Activated CD4-positive, alpha-beta T cell treated with anti-CD3 and anti-CD28 coated beads, Interleukin-2, amount 10 ng/mL, durations not matched to agents 7 days and 5 days (primary cell): ENCODE measurements around the gene PPP1R1C. TPM values are rescaled to one million over a fixed set of nuclear protein-coding genes. Genes with fewer than 3 reads are reported as not detected.

ENCODE experiments used
- CTCF ChIA-PET: fragments of 350-600 bp; sonication (Branson Sonifier 250); formaldehyde crosslinking; loops from one replicate; lab custom pipeline; 2021; ENCODE audit warnings: antibody characterized with exemption; lab: Charles Lee
- POLR2A ChIA-PET: fragments of 350-600 bp; sonication (Branson Sonifier 250); formaldehyde crosslinking; loops from one replicate; lab custom pipeline; 2021; ENCODE audit warnings: antibody characterized with exemption; lab: Charles Lee
- DNase-seq: peaks from one replicate; pipeline ENCODE4 v3.0.0-alpha.2; 2020
- H3K27ac Mint-ChIP-seq: one replicate; pipeline ENCODE4 v1.8.0; 2021; ENCODE audit warnings: mild to moderate bottlenecking, moderate library complexity, mixed read lengths
- H3K27me3 Mint-ChIP-seq: one replicate; pipeline ENCODE4 v1.8.0; 2021; ENCODE audit warnings: mixed read lengths
- H3K36me3 Mint-ChIP-seq: one replicate; pipeline ENCODE4 v1.8.0; 2021; ENCODE audit warnings: low read depth, mixed read lengths
- H3K4me1 Mint-ChIP-seq: one replicate; pipeline ENCODE4 v1.8.0; 2021; ENCODE audit warnings: mixed read lengths
- H3K4me3 Mint-ChIP-seq: one replicate; pipeline ENCODE4 v1.8.0; 2021; ENCODE audit warnings: mild to moderate bottlenecking, moderate library complexity, mixed read lengths
- H3K9me3 Mint-ChIP-seq: one replicate; pipeline ENCODE4 v1.8.0; 2021; ENCODE audit warnings: mixed read lengths
- total RNA-seq, 2 experiments: library from RNA; stranded (reverse); gene quantifications; one replicate each; pipeline ENCODE4 v1.2.3, GENCODE V29; 2021

Gene PPP1R1C
- not detected for total RNA-seq

GRCh38 chr2:181985632-181986205 is at the start of gene PPP1R1C:
PPP1R1C (plus strand) TSS chr2:181985853; CDS start chr2:181986111, 258 bp downstream.
- no peaks in the 10 kb centered on the region for H3K9me3 Mint-ChIP-seq
- H3K27me3 Mint-ChIP-seq, result no peaks in the 10 kb centered on the region
- no peaks in the 10 kb centered on the region for H3K36me3 Mint-ChIP-seq
- no peak for DNase-seq
- no peak within 1 kb of the TSS for H3K27ac Mint-ChIP-seq
- no peak within 1 kb of the TSS for H3K4me3 Mint-ChIP-seq
- POLR2A ChIA-PET, result no interaction called here
- CTCF ChIA-PET, result no interaction called here
- H3K4me1 Mint-ChIP-seq, result no peaks in the 10 kb centered on the region

- Mint-ChIP-seq H3K4me1 (no peaks in the 10 kb centered on the region), H3K9me3 (no peaks in the 10 kb centered on the region), H3K4me3 (no peak overlapping the region), H3K27me3 (peaks cover 9% of the 10 kb centered on the region), H3K36me3 (no peaks in the 10 kb centered on the region), H3K27ac (no peak overlapping the region)
- CTCF ChIA-PET, result interaction anchor here (0.8 to 1.0 kb wide), 2 partner anchors 14 to 195 kb away, joined by 3 to 4 read pairs; no protein-coding TSS in a partner anchor
- POLR2A ChIA-PET, result no interaction called here
- no peak for DNase-seq
Measured at GRCh38 chr2:181937473-181937872, 48.2 kb upstream of the PPP1R1C start.

- CTCF ChIA-PET, result no interaction called here
- Mint-ChIP-seq H3K4me1 (no peaks in the 10 kb centered on the region), H3K27ac (no peak overlapping the region)
Measured at GRCh38 chr2:181943411-181944124, 42.1 kb upstream of the PPP1R1C start.

DNA sequence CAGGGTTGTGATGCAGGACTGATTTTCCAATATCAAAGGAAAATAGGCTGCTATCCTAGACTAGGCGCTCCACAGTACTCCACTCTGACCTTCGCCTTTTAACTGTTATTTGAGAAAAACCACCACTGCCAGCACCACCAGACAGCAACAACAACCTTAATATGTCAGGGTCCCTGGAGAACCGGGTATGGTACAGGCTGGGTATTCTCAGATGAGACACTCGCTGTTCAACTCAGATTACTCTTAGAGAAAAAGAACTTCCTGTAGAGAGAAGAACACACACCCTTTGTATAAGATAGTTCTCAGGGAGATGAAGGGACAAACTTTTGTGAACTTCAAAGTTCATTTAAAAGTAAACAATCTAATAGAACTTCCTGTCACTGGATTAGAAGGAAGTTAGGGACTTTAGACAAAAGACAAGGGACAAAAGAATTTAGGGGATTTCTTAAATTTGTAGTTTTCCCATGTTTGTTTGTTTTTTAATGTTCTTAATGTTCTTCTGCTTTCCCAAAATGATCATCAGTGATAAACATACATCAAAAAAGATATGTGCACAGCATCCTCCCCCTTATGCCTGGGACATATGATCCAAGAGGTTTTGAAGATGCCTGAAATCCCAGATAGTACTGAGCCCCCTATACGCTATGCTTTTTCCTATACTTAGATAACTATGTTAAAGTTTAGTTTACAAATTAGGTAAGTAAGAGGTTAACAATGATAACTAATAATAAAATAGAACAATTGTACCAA is 41.3 kb upstream of the PPP1R1C start:
- no peak overlapping the region for H3K4me3 Mint-ChIP-seq
- no peaks in the 10 kb centered on the region for H3K36me3 Mint-ChIP-seq
- no peak overlapping the region for H3K27ac Mint-ChIP-seq
- POLR2A ChIA-PET, result no interaction called here
- no peaks in the 10 kb centered on the region for H3K4me1 Mint-ChIP-seq
- no peaks in the 10 kb centered on the region for H3K9me3 Mint-ChIP-seq
- H3K27me3 Mint-ChIP-seq, result peaks cover 21% of the 10 kb centered on the region
- CTCF ChIA-PET, result no interaction called here
- no peak for DNase-seq

More at GRCh38 chr2:181943411-181944124, 42.1 kb upstream of the PPP1R1C start:
- H3K36me3 Mint-ChIP-seq, result no peaks in the 10 kb centered on the region
- H3K27me3 Mint-ChIP-seq, result peaks cover 19% of the 10 kb centered on the region
- POLR2A ChIA-PET, result no interaction called here
- DNase-seq, result no peak
- H3K4me3 Mint-ChIP-seq, result no peak overlapping the region
- no peaks in the 10 kb centered on the region for H3K9me3 Mint-ChIP-seq

GRCh38 chr2:181944914-181945291 is 40.8 kb upstream of the PPP1R1C start:
- Mint-ChIP-seq H3K4me1 (no peaks in the 10 kb centered on the region), H3K9me3 (no peaks in the 10 kb centered on the region), H3K27me3 (peaks cover 23% of the 10 kb centered on the region), H3K27ac (no peak overlapping the region), H3K4me3 (no peak overlapping the region), H3K36me3 (no peaks in the 10 kb centered on the region)
- CTCF ChIA-PET, result no interaction called here
- POLR2A ChIA-PET, result no interaction called here
- no peak for DNase-seq

DNA sequence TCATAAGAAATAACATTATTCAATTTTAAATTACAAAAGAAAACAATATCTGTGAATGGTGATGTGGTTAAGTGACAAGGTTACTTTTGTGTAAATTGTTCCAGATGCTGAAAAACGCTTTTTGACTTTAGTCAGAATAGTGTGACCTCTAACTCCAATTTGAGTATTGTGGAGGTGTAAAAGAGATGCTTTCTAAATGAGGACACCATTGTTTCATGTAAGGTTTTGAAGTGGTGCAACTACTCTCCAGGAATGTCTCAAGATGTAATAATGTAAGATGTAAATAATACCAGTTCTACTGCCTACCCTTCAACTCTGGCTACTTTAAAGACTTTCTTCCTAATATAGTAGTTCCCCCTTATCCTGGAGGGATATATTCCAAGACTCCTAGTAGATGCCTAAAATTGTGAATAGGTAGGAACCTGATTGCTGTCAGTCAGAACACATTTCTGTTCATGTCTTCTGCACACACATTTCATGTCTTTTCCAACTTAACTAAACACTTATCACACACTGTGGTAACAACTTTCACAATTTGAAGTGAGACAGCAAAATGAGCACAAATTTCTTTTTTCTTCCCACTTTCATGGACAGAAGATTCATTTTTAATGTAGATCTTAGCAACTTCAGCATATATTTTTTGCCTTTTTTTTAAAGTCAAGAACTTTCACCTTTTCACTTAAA is 39.1 kb upstream of the PPP1R1C start:
- H3K27ac Mint-ChIP-seq, result no peak overlapping the region
- no peaks in the 10 kb centered on the region for H3K9me3 Mint-ChIP-seq
- H3K4me3 Mint-ChIP-seq, result no peak overlapping the region
- POLR2A ChIA-PET, result no interaction called here
- no peak for DNase-seq
- no peaks in the 10 kb centered on the region for H3K4me1 Mint-ChIP-seq
- CTCF ChIA-PET, result no interaction called here
- H3K36me3 Mint-ChIP-seq, result no peaks in the 10 kb centered on the region
- H3K27me3 Mint-ChIP-seq, result peaks cover 30% of the 10 kb centered on the region

DNA sequence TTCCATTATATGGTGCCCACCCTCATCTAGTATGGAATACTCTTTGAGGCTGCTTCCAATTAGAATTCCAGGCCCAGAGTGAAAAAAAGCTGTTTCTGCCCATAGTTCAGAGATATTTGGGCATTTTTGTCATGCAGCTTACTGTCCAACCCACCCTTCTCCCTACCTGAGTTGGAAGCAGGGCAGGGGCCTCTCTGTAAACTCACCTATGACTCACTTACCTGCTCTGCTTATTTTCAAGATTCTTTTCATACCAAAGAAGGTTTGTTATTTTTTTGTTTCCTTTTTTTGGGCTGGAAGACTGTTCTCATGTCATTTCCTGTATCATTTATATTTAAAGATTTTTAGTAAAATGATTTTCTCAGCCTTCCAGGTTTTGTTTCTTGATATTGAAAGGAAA is 38.4 kb upstream of the PPP1R1C start:
- POLR2A ChIA-PET, result no interaction called here
- CTCF ChIA-PET, result no interaction called here
- Mint-ChIP-seq H3K9me3 (no peaks in the 10 kb centered on the region), H3K4me1 (no peaks in the 10 kb centered on the region), H3K27me3 (peaks cover 29% of the 10 kb centered on the region), H3K4me3 (no peak overlapping the region), H3K36me3 (no peaks in the 10 kb centered on the region), H3K27ac (no peak overlapping the region)
- DNase-seq, result no peak

GRCh38 chr2:181948227-181948626 is 37.4 kb upstream of the PPP1R1C start:
- Mint-ChIP-seq H3K9me3 (no peaks in the 10 kb centered on the region), H3K27ac (no peak overlapping the region), H3K36me3 (no peaks in the 10 kb centered on the region), H3K4me3 (no peak overlapping the region), H3K4me1 (peaks cover 1% of the 10 kb centered on the region), H3K27me3 (peaks cover 25% of the 10 kb centered on the region)
- DNase-seq, result no peak
- POLR2A ChIA-PET, result no interaction called here
- CTCF ChIA-PET, result no interaction called here

- no peaks in the 10 kb centered on the region for H3K9me3 Mint-ChIP-seq
- H3K36me3 Mint-ChIP-seq, result no peaks in the 10 kb centered on the region
- ChIA-PET CTCF (interaction anchor here (1.1 kb wide), 1 partner anchor 211 kb away, joined by 3 read pairs; no protein-coding TSS in a partner anchor), POLR2A (no interaction called here)
- H3K27ac Mint-ChIP-seq, result no peak overlapping the region
- H3K4me1 Mint-ChIP-seq, result peaks cover 9% of the 10 kb centered on the region
- no peak for DNase-seq
- peaks cover 23% of the 10 kb centered on the region for H3K27me3 Mint-ChIP-seq
- no peak overlapping the region for H3K4me3 Mint-ChIP-seq
Measured at GRCh38 chr2:181949047-181949446, 36.6 kb upstream of the PPP1R1C start.

GRCh38 chr2:181952404-181953226 is 33.0 kb upstream of the PPP1R1C start:
- ChIA-PET CTCF (no interaction called here), POLR2A (no interaction called here)
- Mint-ChIP-seq H3K27ac (no peak overlapping the region), H3K27me3 (peaks cover 15% of the 10 kb centered on the region), H3K4me1 (peaks cover 17% of the 10 kb centered on the region), H3K4me3 (no peak overlapping the region), H3K36me3 (no peaks in the 10 kb centered on the region), H3K9me3 (no peaks in the 10 kb centered on the region)
- DNase-seq, result no peak

- no peaks in the 10 kb centered on the region for H3K36me3 Mint-ChIP-seq
- peak overlapping the region; percentile 47 for H3K4me3 Mint-ChIP-seq
- peak; percentile 71 for DNase-seq
- POLR2A ChIA-PET, result no interaction called here
- no peak overlapping the region for H3K27ac Mint-ChIP-seq
- H3K27me3 Mint-ChIP-seq, result peaks cover 14% of the 10 kb centered on the region
- CTCF ChIA-PET, result interaction anchor here (0.6 kb wide), 1 partner anchor 734 kb away, joined by 3 read pairs; no protein-coding TSS in a partner anchor
- H3K4me1 Mint-ChIP-seq, result peaks cover 17% of the 10 kb centered on the region
- no peaks in the 10 kb centered on the region for H3K9me3 Mint-ChIP-seq
Measured at GRCh38 chr2:181953881-181954537, 31.6 kb upstream of the PPP1R1C start.

DNA sequence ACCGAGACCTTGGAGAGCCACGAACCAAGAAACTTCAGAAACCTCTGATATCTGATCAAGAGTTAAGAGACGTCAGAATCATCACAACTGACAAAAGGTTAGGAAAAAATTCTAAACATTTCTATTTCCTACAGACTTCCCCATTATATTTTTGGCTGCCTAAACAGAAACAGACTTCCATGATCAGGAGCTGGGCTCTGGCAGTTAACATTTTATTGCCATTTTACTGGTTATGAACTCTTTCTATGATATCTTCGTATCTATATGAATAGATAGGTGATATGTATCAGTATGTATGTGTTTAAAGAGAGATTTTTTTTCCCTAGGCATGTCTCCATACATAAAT is 31.1 kb upstream of the PPP1R1C start:
- H3K27ac Mint-ChIP-seq, result no peak overlapping the region
- peaks cover 17% of the 10 kb centered on the region for H3K4me1 Mint-ChIP-seq
- DNase-seq, result no peak
- ChIA-PET CTCF (no interaction called here), POLR2A (no interaction called here)
- no peaks in the 10 kb centered on the region for H3K36me3 Mint-ChIP-seq
- H3K27me3 Mint-ChIP-seq, result peaks cover 14% of the 10 kb centered on the region
- H3K9me3 Mint-ChIP-seq, result no peaks in the 10 kb centered on the region
- peak overlapping the region; percentile 47 for H3K4me3 Mint-ChIP-seq
